Measurements from ENCODE around the gene IQCN.

IQCN gene

GRCh38 chr19:18286973-18287635 lies 12.9 kb upstream of the IQCN start:
- no peak for DNase-seq

GRCh38 chr19:18284712-18285360 lies 10.6 kb upstream of the IQCN start:
- DNase-seq: peak; percentile 76

- DNase-seq: no peak
Measured at GRCh38 chr19:18283338-18283737, 9.1 kb upstream of the IQCN start.

DNA sequence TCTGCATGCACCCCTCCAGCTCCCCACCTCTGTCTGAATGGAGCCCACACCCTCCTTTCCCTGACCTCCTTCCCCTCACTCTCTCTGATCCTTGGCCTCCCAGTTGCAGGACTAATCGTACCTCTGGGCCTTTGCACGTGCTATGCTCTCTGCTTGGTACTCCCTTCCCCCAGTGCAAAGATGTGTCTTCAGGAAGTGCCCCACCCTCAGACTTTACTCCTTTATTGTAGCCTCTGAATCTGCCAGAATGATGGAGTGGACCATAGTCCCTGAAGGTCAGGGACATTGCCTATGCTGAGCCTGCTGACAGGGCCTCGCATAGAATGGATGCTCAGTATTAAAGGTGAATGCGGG lies 8.5 kb upstream of the IQCN start:
- DNase-seq: peak; percentile 46

DNA sequence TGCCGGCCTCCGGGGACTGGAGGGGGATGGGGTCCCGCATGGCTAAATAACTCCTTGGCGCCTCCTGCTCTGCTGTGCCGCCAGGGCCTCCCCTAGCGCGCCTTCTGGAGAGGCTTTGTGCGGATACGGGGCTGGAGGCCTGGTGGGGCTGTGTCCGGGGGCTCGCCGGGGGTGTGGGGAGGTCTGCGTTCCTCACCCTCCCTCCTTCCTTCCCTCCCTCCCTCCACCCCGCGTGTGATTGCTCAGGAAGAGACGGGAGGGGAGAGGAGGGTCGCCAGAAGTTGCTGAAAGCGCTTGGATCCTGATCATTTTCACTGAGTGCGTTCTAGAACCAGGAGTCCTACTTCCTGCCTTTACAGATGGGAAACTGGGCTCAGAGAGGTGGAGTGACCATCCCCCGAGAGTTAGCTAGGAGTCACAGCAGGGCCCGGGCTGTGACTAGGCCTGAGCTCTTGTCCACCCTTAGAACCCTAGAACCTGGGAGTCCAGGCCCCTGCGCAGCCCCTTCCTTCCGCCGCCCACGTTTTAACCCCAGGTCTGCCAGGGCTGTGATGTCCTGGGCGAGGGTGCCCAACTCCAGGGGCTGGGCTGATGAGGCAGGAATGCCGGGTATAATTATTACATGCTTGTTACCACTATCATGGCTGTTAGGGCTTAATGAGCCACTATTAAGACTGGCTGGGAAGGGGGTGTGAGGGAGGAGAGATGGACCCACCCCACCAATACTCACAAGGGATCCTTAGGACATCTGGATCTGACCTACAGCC lies 8.0 kb upstream of the IQCN start:
- DNase-seq: peak; percentile 54

DNA sequence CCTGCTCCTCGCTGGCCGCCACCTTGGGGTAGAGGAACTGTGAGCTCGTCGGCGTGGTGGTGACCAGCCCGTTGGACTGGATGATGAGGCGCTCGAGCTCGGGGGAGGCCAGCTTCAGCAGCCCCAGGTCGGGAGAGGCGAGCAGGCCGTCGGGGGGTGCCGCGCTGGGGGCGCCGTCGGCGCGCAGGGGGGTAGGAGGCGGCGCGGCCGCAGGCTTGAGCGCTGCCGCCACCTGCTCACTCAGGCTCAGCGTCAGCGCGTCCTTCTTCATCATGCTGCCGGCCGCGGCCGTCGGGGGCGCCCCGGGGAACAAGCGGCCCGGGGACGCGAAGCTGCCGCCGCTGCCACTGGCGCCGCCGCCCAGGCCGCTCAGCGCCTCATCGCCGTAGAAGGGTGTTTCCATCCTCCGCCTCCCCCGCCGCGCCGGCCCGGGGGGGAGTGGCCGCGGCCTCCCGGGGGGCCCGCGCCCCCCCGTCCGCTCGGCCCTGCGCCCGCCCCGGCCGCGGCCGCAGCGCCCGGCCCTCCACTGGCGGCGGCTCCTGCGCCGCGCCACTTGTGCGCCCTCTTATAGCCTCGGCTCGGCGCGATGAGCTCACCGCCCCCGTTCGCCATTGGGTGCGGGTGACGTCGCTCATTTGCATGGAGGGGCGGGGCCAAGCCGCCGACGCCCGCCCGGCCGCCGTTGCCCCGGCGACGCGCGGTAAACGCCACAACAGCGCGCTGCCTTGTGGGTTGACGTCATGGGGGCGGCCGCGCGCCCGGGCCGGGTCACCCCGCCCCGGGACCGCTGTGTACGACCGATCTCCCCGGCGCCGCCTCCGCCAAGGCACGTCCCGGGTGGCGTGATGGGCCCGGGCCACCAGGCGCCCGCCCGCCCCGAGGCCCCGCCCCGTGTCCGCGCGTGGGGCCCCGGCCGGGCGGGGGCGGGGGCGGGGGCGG lies 7.1 kb upstream of the IQCN start, which contains the start of gene JUND:
TSS of gene JUND (minus strand) at position 541 of the 939 bp plus-strand sequence. CDS start at position 403, 138 bp downstream.
- peak; percentile 98 for DNase-seq

GRCh38 chr19:18280247-18281081 lies 6.2 kb upstream of the IQCN start:
- peak; percentile 82 for DNase-seq

DNA sequence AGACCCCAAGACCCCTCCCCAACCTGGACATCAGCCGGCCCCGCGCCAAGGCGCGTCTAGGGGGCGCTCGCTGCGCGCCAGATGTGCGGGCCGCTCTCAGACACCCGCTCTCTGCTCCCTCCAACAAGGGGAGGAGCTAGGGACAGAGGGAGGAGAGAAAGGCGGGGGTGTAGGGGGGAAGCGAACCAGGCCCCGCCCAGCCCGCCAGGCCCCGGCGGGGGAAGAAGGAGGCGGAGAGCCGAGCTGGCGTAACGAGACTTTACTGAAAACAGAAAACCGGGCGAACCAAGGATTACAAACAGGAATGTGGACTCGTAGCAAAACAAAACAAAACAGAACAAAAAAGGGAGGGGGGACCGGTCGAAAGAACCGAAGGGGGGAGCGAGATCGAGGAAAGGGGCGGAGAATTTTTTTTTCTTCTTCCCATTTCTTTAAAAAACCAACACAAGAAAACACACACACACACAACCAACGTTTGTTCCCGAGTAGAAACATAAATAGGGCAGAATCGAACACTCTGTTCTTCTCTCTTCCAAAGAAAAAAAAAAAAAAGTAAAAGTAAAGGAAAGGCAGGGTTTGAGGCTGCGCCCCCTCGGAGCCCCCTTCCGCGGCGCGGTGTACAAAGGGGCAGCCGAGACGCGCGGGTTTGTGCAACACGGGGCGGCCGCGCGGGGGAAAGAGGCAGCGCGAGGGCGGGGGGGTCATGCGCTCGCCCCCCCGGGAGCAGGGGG lies 5.4 kb upstream of the IQCN start:
- peak; percentile 93 for DNase-seq

GRCh38 chr19:18279266-18279515 lies 4.9 kb upstream of the IQCN start:
- DNase-seq: no peak

GRCh38 chr19:18278521-18279265 lies 4.4 kb upstream of the IQCN start:
- DNase-seq: peak; percentile 66

GRCh38 chr19:18274781-18275356 lies 617 bp upstream of the IQCN start:
- no peak for DNase-seq

- DNase-seq: no peak
Measured at GRCh38 chr19:18273561-18274218, 562 bp downstream of the IQCN start.

DNA sequence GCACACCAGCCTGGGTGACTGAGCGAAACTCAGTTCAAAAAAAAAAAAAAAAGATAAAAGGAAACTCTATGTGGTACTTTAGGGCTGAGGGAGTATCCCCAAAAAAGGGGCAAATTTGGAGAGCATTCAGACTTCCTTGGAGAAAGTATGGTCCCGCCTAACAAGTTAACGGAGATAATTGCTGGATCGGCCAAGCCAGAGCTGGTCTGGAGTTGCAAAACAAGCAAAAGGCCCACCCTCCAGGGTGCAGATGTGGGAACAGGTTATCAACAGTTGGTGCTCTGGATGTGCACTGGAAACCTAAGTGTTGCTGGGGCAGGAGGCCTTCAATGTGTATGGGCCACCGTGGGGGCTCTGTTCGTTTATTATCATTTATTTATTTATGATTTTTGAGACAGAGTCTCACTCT lies 2.8 kb downstream of the IQCN start:
- DNase-seq: no peak

GRCh38 chr19:18270326-18270725 lies 3.9 kb downstream of the IQCN start:
- no peak for DNase-seq

DNA sequence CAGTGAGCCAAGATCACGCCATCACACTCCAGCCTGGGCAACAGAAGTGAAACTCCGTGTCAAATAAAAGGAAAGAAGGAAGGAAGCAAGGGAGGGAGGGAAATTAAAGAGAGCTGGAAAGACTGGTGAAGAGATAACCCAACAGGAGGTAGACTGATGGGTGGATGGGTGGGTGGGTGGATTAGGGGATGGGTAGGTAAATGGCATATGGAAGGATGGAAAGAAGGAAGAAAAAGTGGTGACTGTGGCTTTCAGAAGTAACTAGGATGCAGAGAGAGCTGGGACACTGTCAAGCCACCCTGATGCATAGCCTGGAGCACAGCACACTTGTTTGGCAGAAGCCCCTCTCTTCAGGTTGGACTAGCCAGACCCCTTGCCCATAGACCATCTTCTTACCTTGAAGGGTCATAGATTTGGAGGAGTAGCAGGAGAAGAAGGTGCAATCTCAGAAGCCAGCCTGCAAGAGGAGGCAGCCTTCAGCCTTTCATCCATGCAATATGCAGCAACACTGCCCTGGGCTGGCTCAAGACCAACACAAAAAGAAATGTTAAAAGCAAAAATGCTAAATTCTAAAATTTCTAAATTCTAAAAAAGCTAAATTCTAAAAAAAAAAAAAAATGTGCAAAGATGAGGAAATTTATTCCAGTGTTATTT lies 5.1 kb downstream of the IQCN start:
- no peak for DNase-seq

GRCh38 chr19:18266771-18267686 lies 7.2 kb downstream of the IQCN start:
- no peak for DNase-seq

GRCh38 chr19:18265582-18265981 lies 8.7 kb downstream of the IQCN start:
- no peak for DNase-seq

- DNase-seq: no peak
Measured at GRCh38 chr19:18264971-18265540, 9.2 kb downstream of the IQCN start.

Data from stimulated activated CD4-positive, alpha-beta T cell treated with anti-CD3 and anti-CD28 coated beads, Interleukin-15, amount 100 ng/mL, for 24 hours (primary cell).